DND-41 (cell line): ENCODE data around the gene RIN1.

ENCODE experiments used
- ATAC-seq: fragments of 200-7000 bp; cut with Tn5 transposase; 3 replicates; pipeline ENCODE4 v1.9.1; 2021; ENCODE audit warnings: low read depth; ENCODE audit not compliant: insufficient read depth
- DNase-seq: peaks from one replicate; pipeline ENCODE4 v3.0.0-alpha.2; 2020
- H2AFZ ChIP-seq: 2 replicates; pipeline ENCODE4 v1.6.0; 2012; ENCODE audit warnings: low read depth, low read length
- H3K27ac ChIP-seq: 2 replicates; pipeline ENCODE4 v1.5.1; 2012; ENCODE audit warnings: low read length, inconsistent platforms
- H3K27me3 ChIP-seq: fragments of 200-600 bp; sonication (generic); 2 replicates; pipeline ENCODE4 v1.6.0; 2012; ENCODE audit warnings: low read length, mild to moderate bottlenecking, inconsistent platforms; ENCODE audit not compliant: insufficient read depth, poor library complexity
- H3K36me3 ChIP-seq: 2 replicates; pipeline ENCODE4 v1.5.1; 2012; ENCODE audit warnings: low read length, inconsistent platforms; ENCODE audit not compliant: insufficient read depth
- H3K4me1 ChIP-seq: 2 replicates; pipeline ENCODE4 v1.5.1; 2012; ENCODE audit warnings: mild to moderate bottlenecking, low read length; ENCODE audit not compliant: insufficient read depth
- H3K4me2 ChIP-seq: 2 replicates; pipeline ENCODE4 v1.6.0; 2012; ENCODE audit warnings: mild to moderate bottlenecking, moderate library complexity, low read length, inconsistent platforms; ENCODE audit not compliant: insufficient read depth
- H3K4me3 ChIP-seq, 2 experiments: fragments of 200-600 bp in 1 of 2; shearing (Covaris generic) in 1 of 2; 2 replicates each; pipeline ENCODE4 v1.5.1; 2012 to 2016; ENCODE audit warnings: inconsistent platforms in 2 of 2, low read length in 2 of 2, mild to moderate bottlenecking in 2 of 2, low read depth in 1 of 2, moderate library complexity in 1 of 2
- H3K79me2 ChIP-seq: 2 replicates; pipeline ENCODE4 v1.6.0; 2012; ENCODE audit warnings: low read length, inconsistent platforms; ENCODE audit not compliant: insufficient read depth
- H3K9ac ChIP-seq: 2 replicates; pipeline ENCODE4 v1.6.0; 2012; ENCODE audit warnings: low read depth, mild to moderate bottlenecking, inconsistent platforms, low read length, moderate library complexity
- H3K9me3 ChIP-seq: 2 replicates; pipeline ENCODE4 v1.5.1; 2012; ENCODE audit warnings: low read length, moderate library complexity, mild to moderate bottlenecking, inconsistent platforms; ENCODE audit not compliant: insufficient read depth, severe bottlenecking
- H4K20me1 ChIP-seq: 2 replicates; pipeline ENCODE4 v1.6.0; 2012; ENCODE audit warnings: low read length; ENCODE audit not compliant: insufficient read depth
- CTCF ChIP-seq: IDR thresholded peaks from 2 replicates; pipeline ENCODE4 v1.5.1; 2012; ENCODE audit warnings: borderline replicate concordance, low read length, moderate library complexity, mild to moderate bottlenecking; ENCODE audit not compliant: poor library complexity, severe bottlenecking; ENCODE audit errors: extremely low read depth
- EZH2 ChIP-seq: IDR thresholded peaks from 3 replicates; pipeline ENCODE4 v1.6.1; 2012; ENCODE audit warnings: borderline replicate concordance, low read depth, mild to moderate bottlenecking, moderate library complexity, low read length, inconsistent platforms; ENCODE audit not compliant: severe bottlenecking

RIN1 gene

GRCh38 chr11:66287889-66288670 is 48.2 kb downstream of the RIN1 start:
- TF ChIP-seq CTCF, result no peak
- TF ChIP-seq EZH2, result no peak
- Histone ChIP-seq H3K79me2 (peaks cover 14% of the 10 kb centered on the region), H3K4me1 (peaks cover 36% of the 10 kb centered on the region), H2AFZ (peak overlapping the region; percentile 88), H3K9ac (peak overlapping the region; percentile 78), H3K27me3 (no peaks in the 10 kb centered on the region), H3K36me3 (no peaks in the 10 kb centered on the region), H4K20me1 (peaks cover 12% of the 10 kb centered on the region), H3K27ac (peak overlapping the region; percentile 73), H3K4me2 (peak overlapping the region; percentile 84), H3K9me3 (no peaks in the 10 kb centered on the region), H3K4me3 (peak overlapping the region; percentile 87 to 96; a peak in 3 of 4 replicates)
- DNase-seq (no peak), ATAC-seq (no peak)

GRCh38 chr11:66287211-66287888 is 48.9 kb downstream of the RIN1 start:
- TF ChIP-seq EZH2 (no peak), CTCF (no peak)
- H3K36me3 ChIP-seq, result no peaks in the 10 kb centered on the region
- peaks cover 17% of the 10 kb centered on the region for H4K20me1 ChIP-seq
- H3K4me1 ChIP-seq, result peaks cover 43% of the 10 kb centered on the region
- H3K27me3 ChIP-seq, result no peaks in the 10 kb centered on the region
- H2AFZ ChIP-seq, result no peak overlapping the region
- peak overlapping the region in 1 of 2 experiments; percentile 96; a peak in 2 of 4 replicates for H3K4me3 ChIP-seq
- H3K27ac ChIP-seq, result no peak overlapping the region
- H3K4me2 ChIP-seq, result peak overlapping the region; percentile 84
- peak overlapping the region; percentile 78 for H3K9ac ChIP-seq
- H3K79me2 ChIP-seq, result peaks cover 14% of the 10 kb centered on the region
- ATAC-seq, result no peak
- H3K9me3 ChIP-seq, result no peaks in the 10 kb centered on the region
- no peak for DNase-seq

GRCh38 chr11:66286699-66287098 is 49.5 kb downstream of the RIN1 start:
- DNase-seq (no peak), ATAC-seq (no peak)
- Histone ChIP-seq H4K20me1 (peaks cover 22% of the 10 kb centered on the region), H3K79me2 (peaks cover 14% of the 10 kb centered on the region), H3K27ac (no peak overlapping the region), H2AFZ (no peak overlapping the region), H3K36me3 (no peaks in the 10 kb centered on the region), H3K4me2 (no peak overlapping the region), H3K4me3 (no peak overlapping the region), H3K4me1 (peaks cover 46% of the 10 kb centered on the region), H3K27me3 (no peaks in the 10 kb centered on the region), H3K9ac (no peak overlapping the region), H3K9me3 (no peaks in the 10 kb centered on the region)
- no peak for TF ChIP-seq CTCF
- TF ChIP-seq EZH2, result no peak
